ENCODE measurements around the gene ZBTB25.

DNA sequence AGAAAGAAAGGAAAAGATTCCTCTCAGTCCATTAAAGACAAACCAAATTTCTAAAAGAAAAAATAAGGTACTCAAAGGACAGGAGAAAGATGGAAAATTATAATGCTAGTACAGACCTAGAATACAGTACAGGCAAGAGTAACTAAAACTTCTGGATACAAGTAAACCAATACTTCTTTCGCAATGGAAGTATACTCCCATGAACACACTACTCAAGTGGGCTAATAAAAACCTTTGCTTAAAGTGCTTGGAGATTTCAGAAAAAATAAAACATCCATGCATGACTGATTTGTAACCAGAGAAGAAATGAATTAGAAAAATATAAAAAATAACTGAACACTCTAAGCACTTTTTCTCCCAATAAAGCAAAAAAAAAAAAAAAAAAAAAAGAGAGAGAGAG lies 3.5 kb downstream of the ZBTB25 start:
- TF ChIP-seq, protein P1, sequence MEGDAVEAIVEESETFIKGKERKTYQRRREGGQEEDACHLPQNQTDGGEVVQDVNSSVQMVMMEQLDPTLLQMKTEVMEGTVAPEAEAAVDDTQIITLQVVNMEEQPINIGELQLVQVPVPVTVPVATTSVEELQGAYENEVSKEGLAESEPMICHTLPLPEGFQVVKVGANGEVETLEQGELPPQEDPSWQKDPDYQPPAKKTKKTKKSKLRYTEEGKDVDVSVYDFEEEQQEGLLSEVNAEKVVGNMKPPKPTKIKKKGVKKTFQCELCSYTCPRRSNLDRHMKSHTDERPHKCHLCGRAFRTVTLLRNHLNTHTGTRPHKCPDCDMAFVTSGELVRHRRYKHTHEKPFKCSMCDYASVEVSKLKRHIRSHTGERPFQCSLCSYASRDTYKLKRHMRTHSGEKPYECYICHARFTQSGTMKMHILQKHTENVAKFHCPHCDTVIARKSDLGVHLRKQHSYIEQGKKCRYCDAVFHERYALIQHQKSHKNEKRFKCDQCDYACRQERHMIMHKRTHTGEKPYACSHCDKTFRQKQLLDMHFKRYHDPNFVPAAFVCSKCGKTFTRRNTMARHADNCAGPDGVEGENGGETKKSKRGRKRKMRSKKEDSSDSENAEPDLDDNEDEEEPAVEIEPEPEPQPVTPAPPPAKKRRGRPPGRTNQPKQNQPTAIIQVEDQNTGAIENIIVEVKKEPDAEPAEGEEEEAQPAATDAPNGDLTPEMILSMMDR (IDR thresholded peaks at IDR 0.05), result no peak
- no peak for TF ChIP-seq POLR2A (IDR thresholded peaks at IDR 0.05)

All from adrenal gland (tissue), 5 donors.